Endothelial cell of umbilical vein (primary cell): ENCODE measurements around the gene HSP90B1. TPM values are rescaled to one million over a fixed set of nuclear protein-coding genes. Genes with fewer than 3 reads are reported as not detected.
A peak's percentile ranks its signal among the peaks of the same experiment; 100 is the strongest.

ENCODE experiments used
- BruUV-seq: library from RNA; stranded (reverse); fragments of 400-500 nt; replicated peaks from 2 replicates; lab custom pipeline; 2021; lab: Mats Ljungman, UMichigan
- CTCF ChIA-PET: fragments of 300-600, 350-600 bp; sonication (Branson Sonifier 250); formaldehyde crosslinking; loops from one replicate; lab custom pipeline; 2021; ENCODE audit warnings: antibody characterized with exemption, inconsistent platforms; lab: Charles Lee
- POLR2A ChIA-PET: fragments of 300-600, 350-600 bp; sonication (Branson Sonifier 250); formaldehyde crosslinking; loops from one replicate; lab custom pipeline; 2021; ENCODE audit warnings: antibody characterized with exemption, inconsistent platforms; lab: Charles Lee
- DNase-seq: peaks from one replicate; pipeline ENCODE4 v3.0.0-alpha.2; 2011; ENCODE audit warnings: low read depth, low spot score
- FAIRE-seq: peaks from 2 replicates; lab custom pipeline; 2011; peaks lifted over from hg19 to GRCh38; lab: Jason Lieb, UNC
- H2AFZ ChIP-seq: 2 replicates; pipeline ENCODE4 v1.6.0; 2012; ENCODE audit warnings: low read depth, low read length, control low read depth, inconsistent platforms
- H3K27ac ChIP-seq: 2 replicates; pipeline ENCODE4 v1.5.1; 2011; ENCODE audit warnings: low read depth, mild to moderate bottlenecking, control low read depth, low read length, moderate library complexity; ENCODE audit not compliant: insufficient read depth
- H3K27me3 ChIP-seq, 2 experiments: 2 replicates each; pipeline versions ENCODE4 v1.6.0 to v1.6.1; 2011; ENCODE audit warnings: low read length in 2 of 2, mixed read lengths in 1 of 2; ENCODE audit not compliant: control insufficient read depth in 2 of 2, insufficient read depth in 2 of 2
- H3K36me3 ChIP-seq, 2 experiments: 2 replicates in 1 of 2; 3 replicates in 1 of 2; pipeline ENCODE4 v1.5.1; 2011; ENCODE audit warnings: low read length in 2 of 2, mild to moderate bottlenecking in 1 of 2, moderate library complexity in 1 of 2; ENCODE audit not compliant: control insufficient read depth in 2 of 2, insufficient read depth in 2 of 2; ENCODE audit errors: extremely low read depth in 1 of 2
- H3K4me1 ChIP-seq: 3 replicates; pipeline ENCODE4 v1.5.1; 2011; ENCODE audit warnings: mild to moderate bottlenecking, low read length; ENCODE audit not compliant: control insufficient read depth, insufficient read depth; ENCODE audit errors: extremely low read depth
- H3K4me2 ChIP-seq: 2 replicates; pipeline ENCODE4 v1.6.1; 2011; ENCODE audit warnings: low read length, control low read depth, mixed read lengths; ENCODE audit not compliant: insufficient read depth
- H3K4me3 ChIP-seq, 3 experiments: fragments of 200-600 bp in 1 of 3; sonication (generic), shearing (Covaris generic) in 1 of 3; replicated peaks in 1 of 3; 2 replicates each; pipeline ENCODE4 v1.5.1; 2011 to 2016; ENCODE audit warnings: control low read depth in 3 of 3, low read length in 3 of 3, mild to moderate bottlenecking in 2 of 3, inconsistent platforms in 1 of 3, low read depth in 1 of 3, moderate library complexity in 1 of 3; ENCODE audit not compliant: insufficient read depth in 1 of 3
- H3K79me2 ChIP-seq: 2 replicates; pipeline ENCODE4 v1.6.0; 2012; ENCODE audit warnings: low read length, inconsistent platforms; ENCODE audit not compliant: control insufficient read depth, insufficient read depth
- H3K9ac ChIP-seq: replicated peaks from 2 replicates; pipeline ENCODE3; 2011; ENCODE audit warnings: low read length, control low read depth; ENCODE audit not compliant: insufficient read depth; ENCODE audit errors: extremely low read depth
- H3K9me1 ChIP-seq: replicated peaks from 3 replicates; pipeline ENCODE4 v1.6.0; 2011; ENCODE audit warnings: mild to moderate bottlenecking, low read length; ENCODE audit not compliant: control insufficient read depth, insufficient read depth; ENCODE audit errors: extremely low read depth
- H3K9me3 ChIP-seq: replicated peaks from 2 replicates; pipeline ENCODE4 v1.5.1; 2012; ENCODE audit warnings: low read length, inconsistent platforms; ENCODE audit not compliant: control insufficient read depth, insufficient read depth
- H4K20me1 ChIP-seq: replicated peaks from 2 replicates; pipeline ENCODE3; 2011; ENCODE audit warnings: mild to moderate bottlenecking, low read length; ENCODE audit not compliant: control insufficient read depth, insufficient read depth; ENCODE audit errors: extremely low read depth
- CTCF ChIP-seq, 2 donors: IDR thresholded peaks; 1 replicate in 1 of 2; 2 replicates in 1 of 2; pipeline ENCODE4 v1.5.1; 2011; ENCODE audit warnings: low read length in 2 of 2, mild to moderate bottlenecking in 2 of 2, moderate library complexity in 2 of 2, control low read depth in 1 of 2, inconsistent platforms in 1 of 2, low read depth in 1 of 2; ENCODE audit not compliant: insufficient read depth in 1 of 2; ENCODE audit errors: extremely low read depth in 1 of 2
- FOS ChIP-seq: IDR thresholded peaks from 2 replicates; pipeline ENCODE4 v1.6.1; 2011; ENCODE audit warnings: mild to moderate bottlenecking, low read length, moderate library complexity, borderline replicate concordance; ENCODE audit not compliant: insufficient read depth
- GATA2 ChIP-seq: IDR thresholded peaks from 2 replicates; pipeline ENCODE4 v1.7.0; 2011; ENCODE audit warnings: low read depth, mild to moderate bottlenecking, moderate library complexity, mixed read lengths, low read length; ENCODE audit not compliant: insufficient read length, insufficient read depth
- JUN ChIP-seq: IDR thresholded peaks from 2 replicates; pipeline ENCODE4 v1.6.1; 2011; ENCODE audit warnings: borderline replicate concordance, low read depth; ENCODE audit not compliant: insufficient read length, insufficient read depth
- MAX ChIP-seq: IDR thresholded peaks from 2 replicates; pipeline ENCODE4 v1.6.1; 2011; ENCODE audit not compliant: insufficient read depth, insufficient read length
- POLR2A ChIP-seq: IDR thresholded peaks from 2 replicates; pipeline ENCODE4 v1.6.1; 2012; ENCODE audit warnings: low read depth, mild to moderate bottlenecking, control low read depth, low read length
- POLR2AphosphoS5 ChIP-seq: IDR thresholded peaks from 2 replicates; pipeline ENCODE4 v1.6.1; 2012; ENCODE audit warnings: low read depth, mild to moderate bottlenecking, control low read depth, low read length, moderate library complexity; ENCODE audit not compliant: insufficient read depth
- dilution Hi-C: fragments of 300-500 bp; cut with MboI; formaldehyde crosslinking; loops from one replicate; pipeline ENCODE4 v1.15.0; 2019; ENCODE audit warnings: low sequenced_read_pairs; ENCODE audit not compliant: extremely low pct_ligation_motif_present
- intact Hi-C: fragments of 100-400 bp; cut with micrococcal nuclease; formaldehyde crosslinking; loops from one replicate; pipeline ENCODE4 v1.10.0; 2022
- polyA plus RNA-seq, 4 experiments: library from polyadenylated mRNA; depleted of rRNA in 3 of 4; stranded (reverse) in 3 of 4; unstranded in 1 of 4; fragments of >200 nt; gene quantifications; 2 replicates each; pipeline versions ENCODE4 v1.2.1 to v1.2.3, GENCODE V29; 2011 to 2012; ENCODE audit warnings: missing spikeins in 1 of 4
- total RNA-seq: library from RNA; stranded (reverse); gene quantifications from 2 replicates; pipeline ENCODE4 v1.2.3, GENCODE V29; 2021

HSP90B1 gene
- total and polyA plus RNA-seq, 2 donors (not counting 3 experiments of a cell fraction or from before 2014, with no cell fraction given) = 310 to 1,310 TPM

GRCh38 chr12:103929046-103929783, 995 bp upstream of the HSP90B1 start:
- peak; percentile 69 for TF ChIP-seq POLR2A
- no peak for TF ChIP-seq JUN
- TF ChIP-seq POLR2AphosphoS5 = peak; percentile 46
- TF ChIP-seq MAX = no peak
- peak; percentile 6 for TF ChIP-seq GATA2
- CTCF ChIA-PET = interaction anchor here (1.0 to 1.9 kb wide), 10 partner anchors 8 to 296 kb away, joined by 3 to 8 read pairs (median 4); partner anchors contain the start of gene NT5DC3
- Histone ChIP-seq H3K4me3 (peak overlapping the region; percentile 30 to 73 (median 44)), H4K20me1 (peaks cover 4% of the 10 kb centered on the region), H3K9me3 (no peaks in the 10 kb centered on the region), H3K27me3 (no peaks in the 10 kb centered on the region), H3K9ac (peak overlapping the region; percentile 88), H2AFZ (peak overlapping the region; percentile 79), H3K27ac (peak overlapping the region; percentile 91), H3K9me1 (no peaks in the 10 kb centered on the region), H3K36me3 (peaks cover 6 to 15% of the 10 kb centered on the region in 2 experiments), H3K4me2 (peak overlapping the region; percentile 73), H3K79me2 (peaks cover 40% of the 10 kb centered on the region), H3K4me1 (peaks cover 31% of the 10 kb centered on the region)
- POLR2A ChIA-PET = interaction anchor here (0.7 to 2.1 kb wide), 5 partner anchors 10 to 135 kb away, joined by 3 to 12 read pairs (median 5); partner anchors contain the start of genes HCFC2 and TDG
- intact Hi-C loops = loop anchor here (1.0 kb wide), 1 partner anchor 158 kb away; no protein-coding TSS in a partner anchor
- peak; percentile 26 for FAIRE-seq
- TSS peak; percentile 81 for BruUV-seq
- peak; percentile 92 for DNase-seq
- dilution Hi-C loops = no loop called here

- peaks cover 4% of the 10 kb centered on the region for H4K20me1 ChIP-seq
These were observed 501 bp upstream of the HSP90B1 start for GRCh38 chr12:103929784-103930033.

More at GRCh38 chr12:103929784-103930033, 501 bp upstream of the HSP90B1 start:
- ChIA-PET POLR2A (interaction anchor here (0.7 to 2.1 kb wide), 5 partner anchors 10 to 135 kb away, joined by 3 to 12 read pairs (median 5); partner anchors contain the start of genes HCFC2 and TDG), CTCF (interaction anchor here (1.0 to 1.9 kb wide), 9 partner anchors 9 to 297 kb away, joined by 3 to 8 read pairs (median 5); partner anchors contain the start of gene NT5DC3)
- BruUV-seq = no TSS peak
- no peak for TF ChIP-seq JUN
- TF ChIP-seq GATA2 = no peak
- no peak for TF ChIP-seq POLR2AphosphoS5
- no peak for TF ChIP-seq POLR2A
- no peak for TF ChIP-seq FOS
- TF ChIP-seq CTCF (IDR thresholded peaks at IDR 0.05; ENCODE audit: extremely low read depth in 1 of 2, insufficient read depth in 1 of 2, low read depth in 1 of 2, low read length in 2 of 2) = no peak
- Histone ChIP-seq H3K9me3 (no peaks in the 10 kb centered on the region), H2AFZ (peak overlapping the region; percentile 68), H3K4me1 (peaks cover 31% of the 10 kb centered on the region), H3K9ac (peak overlapping the region; percentile 88), H3K27me3 (no peaks in the 10 kb centered on the region), H3K4me3 (peak overlapping the region in 2 of 3 experiments; percentile 44 to 73), H3K4me2 (peak overlapping the region; percentile 73), H3K9me1 (no peaks in the 10 kb centered on the region), H3K79me2 (peaks cover 43% of the 10 kb centered on the region), H3K27ac (peak overlapping the region; percentile 91), H3K36me3 (peaks cover 9 to 17% of the 10 kb centered on the region in 2 experiments)
- DNase-seq = no peak
- dilution Hi-C loops = no loop called here
- intact Hi-C loops = loop anchor here (1.0 kb wide), 5 partner anchors 28 to 158 kb away; partner anchors contain the start of genes NT5DC3 and TDG
- FAIRE-seq = no peak
